ENCODE measurements around the gene POU2AF3. TPM values are rescaled to one million over a fixed set of nuclear protein-coding genes. Genes with fewer than 3 reads are reported as not detected.

Gene POU2AF3
- polyA plus RNA-seq, 1 of the 3 experiments (the other 2 are of a cell fraction) = 0.07 TPM

- Histone ChIP-seq H3K9me2 (no peaks in the 10 kb centered on the region), H3K27ac (ENCODE audit: low read depth in 2 of 2, low read length in 1 of 2) (no peak overlapping the region), H3K4me3 (ENCODE audit: low read depth in 2 of 2, low read length in 1 of 2) (no peak overlapping the region), H3K27me3 (ENCODE audit: insufficient read depth) (no peaks in the 10 kb centered on the region; the same call in 1 of the 2 replicates), H3K9me3 (no peaks in the 10 kb centered on the region), H3K4me2 (no peak overlapping the region), H3K9ac (no peak overlapping the region), H3K79me2 (ENCODE audit: insufficient read depth) (no peaks in the 10 kb centered on the region), H4K20me1 (ENCODE audit: insufficient read depth) (no peaks in the 10 kb centered on the region), H3K4me1 (ENCODE audit: control insufficient read depth in 1 of 2, insufficient read depth in 2 of 2, low read depth in 1 of 2, low read length in 1 of 2) (no peaks in the 10 kb centered on the region), H2AFZ (ENCODE audit: low read depth) (no peak overlapping the region), H3F3A (replicated peaks; ENCODE audit: insufficient read depth) (no peaks in the 10 kb centered on the region), H3K36me3 (replicated peaks in 1 of 2; ENCODE audit: control insufficient read depth in 1 of 2, insufficient read depth in 2 of 2, low read length in 1 of 2) (no peaks in the 10 kb centered on the region)
- 0 out of 2 replicates have a peak, but pooled peaks have one; percentile 10 for TF ChIP-seq PBX3 (IDR thresholded peaks at IDR 0.05)
- TF ChIP-seq MEF2A (IDR thresholded peaks at IDR 0.05; ENCODE audit: borderline replicate concordance, low read depth) = no peak
- TF ChIP-seq FOXJ3 (CRISPR knock-in tag; IDR thresholded peaks at IDR 0.05) = no peak
- no peak for TF ChIP-seq RFX5 (IDR thresholded peaks at IDR 0.05; ENCODE audit: low read length)
- TF ChIP-seq TCF12 (IDR thresholded peaks at IDR 0.05) = no peak
- CTCF ChIA-PET = interaction anchor here (2.6 kb wide), 1 partner anchor 30 kb away, joined by 7 read pairs; no protein-coding TSS in a partner anchor
- POLR2A ChIA-PET = no interaction called here
- WGBS (ENCODE audit: low lambda C conversion rate) = 55% methylated on average over 4 of the region's 4 CpGs
- DNase-seq = no peak
Measured at GRCh38 chr11:111259896-111260295, 38.5 kb upstream of the POU2AF3 start.

- H3K79me2 ChIP-seq (ENCODE audit: insufficient read depth) = no peaks in the 10 kb centered on the region
- no peaks in the 10 kb centered on the region for H3F3A ChIP-seq (replicated peaks; ENCODE audit: insufficient read depth)
- no peak overlapping the region for H3K4me2 ChIP-seq
- POLR2A ChIA-PET = no interaction called here
- WGBS (ENCODE audit: low lambda C conversion rate) = 79% methylated on average over 4 of the region's 4 CpGs
- TF ChIP-seq RCOR1 (IDR thresholded peaks at IDR 0.05; ENCODE audit: low read length) = no peak
- no peak for TF ChIP-seq TAF1 (IDR thresholded peaks at IDR 0.05; ENCODE audit: borderline replicate concordance, low read depth, low read length)
- TF ChIP-seq SIN3A (IDR thresholded peaks at IDR 0.05; ENCODE audit: borderline replicate concordance, low read depth, low read length) = no peak
- no peak for TF ChIP-seq ELF1 (IDR thresholded peaks at IDR 0.05)
- no peak for TF ChIP-seq EP300 (IDR thresholded peaks at IDR 0.05; ENCODE audit: borderline replicate concordance in 1 of 2, low read depth in 1 of 2, low read length in 1 of 2)
- no peak for TF ChIP-seq USF2 (IDR thresholded peaks at IDR 0.05; ENCODE audit: borderline replicate concordance, low read depth, low read length)
- TF ChIP-seq USF1 (IDR thresholded peaks at IDR 0.05; ENCODE audit: borderline replicate concordance, low read depth) = no peak
- no peak for TF ChIP-seq SMC3 (IDR thresholded peaks at IDR 0.05; ENCODE audit: low read depth, low read length)
- no peak for TF ChIP-seq MAX (IDR thresholded peaks at IDR 0.05; ENCODE audit: low read depth)
- TF ChIP-seq ZBTB33 (IDR thresholded peaks at IDR 0.05; ENCODE audit: borderline replicate concordance, low read depth) = no peak
- TF ChIP-seq TCF12 (IDR thresholded peaks at IDR 0.05) = no peak
- no peak for TF ChIP-seq MXI1 (IDR thresholded peaks at IDR 0.05; ENCODE audit: low read depth, low read length)
- no peak for TF ChIP-seq TEAD4 (IDR thresholded peaks at IDR 0.05; ENCODE audit: borderline replicate concordance, insufficient read depth)
- no peak for TF ChIP-seq GABPA (IDR thresholded peaks at IDR 0.05; ENCODE audit: low read depth)
- H2AFZ ChIP-seq (ENCODE audit: low read depth) = no peak overlapping the region
- H3K4me1 ChIP-seq (ENCODE audit: control insufficient read depth in 1 of 2, insufficient read depth in 2 of 2, low read depth in 1 of 2, low read length in 1 of 2) = no peaks in the 10 kb centered on the region
- no peaks in the 10 kb centered on the region for H3K9me3 ChIP-seq
- H3K27me3 ChIP-seq (ENCODE audit: insufficient read depth) = no peaks in the 10 kb centered on the region; the same call in 1 of the 2 replicates
- H3K36me3 ChIP-seq (replicated peaks in 1 of 2; ENCODE audit: control insufficient read depth in 1 of 2, insufficient read depth in 2 of 2, low read length in 1 of 2) = no peaks in the 10 kb centered on the region
- no peak overlapping the region for H3K27ac ChIP-seq (ENCODE audit: low read depth in 2 of 2, low read length in 1 of 2)
- no peak overlapping the region for H3K9ac ChIP-seq
- H4K20me1 ChIP-seq (ENCODE audit: insufficient read depth) = no peaks in the 10 kb centered on the region
- H3K9me2 ChIP-seq = no peaks in the 10 kb centered on the region
- DNase-seq = no peak
- no peak overlapping the region for H3K4me3 ChIP-seq (ENCODE audit: low read depth in 2 of 2, low read length in 1 of 2)
- CTCF ChIA-PET = interaction anchor here (1.2 to 2.6 kb wide), 3 partner anchors 31 to 186 kb away, joined by 3 to 7 read pairs (median 4); no protein-coding TSS in a partner anchor
Measured at GRCh38 chr11:111260811-111261210, 37.5 kb upstream of the POU2AF3 start.

All from SK-N-SH (cell line).